ENCODE data around the gene TMEM119. TPM values are rescaled to one million over a fixed set of nuclear protein-coding genes. Genes with fewer than 3 reads are reported as not detected.

The TMEM119 gene
- total and polyA plus RNA-seq, 2 of the 13 experiments (the other 11 are each of a cell fraction or from before 2014, with no cell fraction given) = not detected

GRCh38 chr12:108562348-108563135, 35.3 kb downstream of the TMEM119 start, which contains the start of gene ISCU (continued):
- TF ChIP-seq, protein P1, sequence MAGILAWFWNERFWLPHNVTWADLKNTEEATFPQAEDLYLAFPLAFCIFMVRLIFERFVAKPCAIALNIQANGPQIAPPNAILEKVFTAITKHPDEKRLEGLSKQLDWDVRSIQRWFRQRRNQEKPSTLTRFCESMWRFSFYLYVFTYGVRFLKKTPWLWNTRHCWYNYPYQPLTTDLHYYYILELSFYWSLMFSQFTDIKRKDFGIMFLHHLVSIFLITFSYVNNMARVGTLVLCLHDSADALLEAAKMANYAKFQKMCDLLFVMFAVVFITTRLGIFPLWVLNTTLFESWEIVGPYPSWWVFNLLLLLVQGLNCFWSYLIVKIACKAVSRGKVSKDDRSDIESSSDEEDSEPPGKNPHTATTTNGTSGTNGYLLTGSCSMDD (CRISPR knock-in tag; IDR thresholded peaks at IDR 0.05) = no peak
- TF ChIP-seq PAXIP1 (CRISPR knock-in tag; conservative IDR thresholded peaks at IDR 0.05) (peak; percentile 17; the same call in 1 of the 2 replicates), ZNF274 (CRISPR knock-in tag; IDR thresholded peaks at IDR 0.05) (0 out of 2 replicates have a peak, but pooled peaks have one; percentile 33), ZNF543 (CRISPR knock-in tag; IDR thresholded peaks at IDR 0.05) (no peak), CREM (IDR thresholded peaks at IDR 0.05) (peak; percentile 84), CREM (CRISPR knock-in tag; IDR thresholded peaks at IDR 0.05) (peak; percentile 78), POLR2AphosphoS2 (IDR thresholded peaks at IDR 0.05; ENCODE audit: low read depth, low read length) (no peak), ZNF335 (CRISPR knock-in tag; IDR thresholded peaks at IDR 0.05) (peak; percentile 99), TGIF2 (CRISPR knock-in tag; IDR thresholded peaks at IDR 0.05) (peak; percentile 85; the same call in 1 of the 2 replicates), MATR3 (CRISPR knock-in tag; IDR thresholded peaks at IDR 0.05) (no peak), HIVEP1 (CRISPR knock-in tag; IDR thresholded peaks at IDR 0.05) (peak; percentile 8; the same call in 1 of the 2 replicates), MIER3 (CRISPR knock-in tag; IDR thresholded peaks at IDR 0.05; ENCODE audit: borderline replicate concordance) (no peak), ZNF318 (CRISPR knock-in tag; IDR thresholded peaks at IDR 0.05) (no peak), ZGPAT (CRISPR knock-in tag; IDR thresholded peaks at IDR 0.05) (peak; percentile 74; the same call in 1 of the 2 replicates), JUNB (CRISPR knock-in tag; IDR thresholded peaks at IDR 0.05; ENCODE audit: borderline replicate concordance) (no peak)
